ENCODE data around the gene COQ5. TPM values are rescaled to one million over a fixed set of nuclear protein-coding genes. Genes with fewer than 3 reads are reported as not detected.

The COQ5 gene
- total RNA-seq, 1 experiment from 2014 or later: 34.1 TPM

GRCh38 chr12:120529641-120530417, 871 bp upstream of the COQ5 start (continued):
- peak in 1 of 3 experiments; percentile 28; a peak in 2 of 6 replicates for TF ChIP-seq CTCF (IDR thresholded peaks at IDR 0.05 in 2 of 3, conservative IDR thresholded peaks at IDR 0.05 in 1 of 3; ENCODE audit: borderline replicate concordance in 1 of 3, insufficient read depth in 1 of 3, low read depth in 2 of 3, low read length in 2 of 3)
- TF ChIP-seq SRF (IDR thresholded peaks at IDR 0.05; ENCODE audit: low read depth): no peak

GRCh38 chr12:120522568-120522967, 6.4 kb downstream of the COQ5 start:
- POLR2A ChIA-PET: no interaction called here
- no peak overlapping the region for H3K27ac ChIP-seq (ENCODE audit: low read depth, low read length)
- BruUV-seq (replicated peaks): no TSS peak
- H4K20me1 ChIP-seq (ENCODE audit: insufficient read depth): no peaks in the 10 kb centered on the region
- no peak for TF ChIP-seq SP1 (IDR thresholded peaks at IDR 0.05; ENCODE audit: low read depth)
- TF ChIP-seq ZNF274 (IDR thresholded peaks at IDR 0.05; ENCODE audit: low read depth, low read length): no peak
- no peak for TF ChIP-seq REST (IDR thresholded peaks at IDR 0.05; ENCODE audit: low read depth)
- TF ChIP-seq ATF3 (IDR thresholded peaks at IDR 0.05): no peak
- no peak for TF ChIP-seq POLR2A (IDR thresholded peaks at IDR 0.05; ENCODE audit: borderline replicate concordance, extremely low read depth, insufficient read depth, insufficient read length)
- no peak for TF ChIP-seq JUND (IDR thresholded peaks at IDR 0.05)
- TF ChIP-seq FOSL1 (IDR thresholded peaks at IDR 0.05; ENCODE audit: low read depth): no peak
- no peak for TF ChIP-seq CTCF (IDR thresholded peaks at IDR 0.05 in 2 of 3, conservative IDR thresholded peaks at IDR 0.05 in 1 of 3; ENCODE audit: borderline replicate concordance in 1 of 3, insufficient read depth in 1 of 3, low read depth in 2 of 3, low read length in 2 of 3)
- TF ChIP-seq RAD21 (IDR thresholded peaks at IDR 0.05; ENCODE audit: low read depth): no peak
- no peaks in the 10 kb centered on the region for H3K79me2 ChIP-seq (ENCODE audit: insufficient read depth, low read length)
- CTCF ChIA-PET: no interaction called here
- H3K9me3 ChIP-seq (ENCODE audit: control insufficient read depth in 1 of 2, insufficient read depth in 1 of 2, low read depth in 1 of 2, low read length in 2 of 2): no peaks in the 10 kb centered on the region
- ATAC-seq (no peak), DNase-seq (ENCODE audit: low read depth, low spot score) (no peak)
- no peak overlapping the region for H3K9ac ChIP-seq (ENCODE audit: low read length)
- intact Hi-C loops (cut with micrococcal nuclease): no loop called here
- RAD21 ChIA-PET (ENCODE audit: low non-redundant PET in 1 of 2, low total read pairs in 2 of 2, uncharacterized antibody in 2 of 2, unreplicated experiment in 2 of 2): no interaction called here
- no peak overlapping the region for H3K4me2 ChIP-seq (ENCODE audit: low read length)
- no peaks in the 10 kb centered on the region for H3K36me3 ChIP-seq (ENCODE audit: control insufficient read depth in 1 of 2, insufficient read depth in 2 of 2, low read length in 2 of 2)
- no peak overlapping the region for H3K4me3 ChIP-seq (replicated peaks in 1 of 2; ENCODE audit: low read depth in 1 of 2, low read length in 2 of 2)
- no peak overlapping the region for H2AFZ ChIP-seq (ENCODE audit: low read depth, low read length, poor library complexity, severe bottlenecking)
- no peaks in the 10 kb centered on the region for H3K27me3 ChIP-seq (ENCODE audit: insufficient read depth, low read length)
- peaks cover 2 to 3% of the 10 kb centered on the region in 2 experiments; a peak in 1 of 4 replicates for H3K4me1 ChIP-seq (ENCODE audit: control insufficient read depth in 1 of 2, insufficient read depth in 2 of 2, low read length in 2 of 2)
- no peaks in the 10 kb centered on the region for H3K9me2 ChIP-seq (ENCODE audit: insufficient read depth)
